A549 treated with AZD9567 at 1 μM for 4 hours (cell line): ENCODE data around the gene BECN2. TPM values are rescaled to one million over a fixed set of nuclear protein-coding genes. Genes with fewer than 3 reads are reported as not detected.

Source experiments
- total RNA-seq: library from RNA; stranded (reverse); fragments of 200-300 nt; extraction: Qiagen RNA extraction; gene quantifications from 5 replicates; pipeline ENCODE4 v1.2.3, GENCODE V29; 2022; ENCODE audit not compliant: insufficient read depth

Gene BECN2
- not detected in 5 replicates for total RNA-seq

GRCh38 chr1:241957692-241958494 lies at the start of gene BECN2:
Gene BECN2, plus strand, starts transcription at chr1:241957767. Its CDS starts 0 bp downstream, at chr1:241957767.

DNA sequence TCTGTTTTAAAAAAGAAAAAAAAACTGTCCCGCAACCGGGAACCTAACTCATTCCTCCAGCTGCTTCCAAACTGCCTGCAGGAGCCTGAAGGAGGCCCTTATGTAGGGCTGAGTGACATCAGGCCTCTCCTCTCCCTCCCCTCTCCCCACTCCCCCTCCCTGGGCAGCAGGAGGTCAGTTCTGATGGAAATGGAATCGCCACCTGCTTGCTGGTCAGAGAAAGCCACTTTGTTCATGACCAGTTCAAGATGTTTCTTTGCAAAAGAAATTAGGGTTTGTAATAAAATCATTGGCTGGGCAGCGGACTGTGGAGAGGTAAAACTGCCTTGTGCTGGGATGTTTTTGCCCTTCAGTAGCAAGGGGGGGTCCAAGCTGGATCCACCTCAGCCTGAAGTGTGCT lies 41.5 kb downstream of the BECN2 start, which contains the start of gene MAP1LC3C:
TSS of gene MAP1LC3C (minus strand) at position 73 of the 400 bp plus-strand sequence. CDS start 90 bp downstream, outside the sequence.

Other genes with a start within 250 kb of the BECN2 start
- 20.6 to 28.6 TPM (median 24.3 TPM) in 5 replicates for gene EXO1, start 109.6 kb upstream of the BECN2 start, total RNA-seq
- 0.09 to 2.5 TPM (median 0.11 TPM) in 5 replicates for gene MAP1LC3C, start 41.3 kb downstream of the BECN2 start, total RNA-seq